GM12865 (cell line): ENCODE data around the gene COL8A2.

Experiments
- DNase-seq: peaks from one replicate; pipeline ENCODE4 v3.0.0; 2010; ENCODE audit warnings: low read depth
- H3K4me3 ChIP-seq: 2 replicates; pipeline ENCODE4 v1.5.1; 2011; ENCODE audit warnings: mild to moderate bottlenecking, low read depth, low read length, control low read depth
- TF ChIP-seq, protein P1 (sequence below): IDR thresholded peaks from 2 replicates; pipeline ENCODE4 v1.5.1; 2011; ENCODE audit warnings: low read length, control low read depth, low read depth, inconsistent platforms; ENCODE audit not compliant: insufficient read depth; ENCODE audit errors: missing control alignments

Gene COL8A2

DNA sequence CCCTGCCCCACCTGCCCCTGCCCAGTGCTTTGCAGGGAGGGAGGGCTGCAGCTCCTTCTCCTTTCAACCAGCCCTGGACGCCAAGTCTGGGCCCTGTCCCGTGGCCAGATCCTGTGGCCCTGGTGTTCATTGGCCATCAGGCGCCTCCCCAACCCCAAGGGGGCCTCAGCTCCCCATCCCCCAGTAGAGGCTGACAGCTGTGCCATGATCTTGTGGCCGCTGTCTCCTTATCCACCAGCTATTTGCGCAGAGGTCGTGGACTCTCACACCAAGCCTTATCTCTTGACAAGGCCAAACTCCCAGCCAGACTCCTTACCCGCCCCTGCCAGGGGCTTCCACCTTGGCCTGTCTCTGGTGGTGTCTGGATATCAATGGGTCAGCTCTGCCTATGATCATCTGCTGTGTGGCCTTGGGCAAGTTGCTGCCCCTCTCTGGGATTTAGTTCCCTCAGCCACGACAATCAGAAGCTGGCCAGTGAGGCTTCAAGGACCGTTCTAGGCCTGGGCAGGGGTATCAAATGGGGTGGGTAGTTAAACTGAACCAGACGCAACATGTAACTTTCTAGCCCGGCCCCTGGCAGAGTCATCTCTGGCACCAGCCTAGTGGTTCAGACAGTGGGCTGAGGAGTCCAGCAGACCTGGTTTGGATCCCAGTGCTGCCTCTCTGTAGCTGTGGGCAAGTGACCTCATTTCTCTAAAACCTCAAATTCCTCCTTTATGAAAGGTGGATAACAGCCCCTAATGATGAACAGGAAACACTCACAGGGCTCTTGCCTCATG, 3.3 kb upstream of the COL8A2 start:
- no peak for DNase-seq
- TF ChIP-seq, protein P1, sequence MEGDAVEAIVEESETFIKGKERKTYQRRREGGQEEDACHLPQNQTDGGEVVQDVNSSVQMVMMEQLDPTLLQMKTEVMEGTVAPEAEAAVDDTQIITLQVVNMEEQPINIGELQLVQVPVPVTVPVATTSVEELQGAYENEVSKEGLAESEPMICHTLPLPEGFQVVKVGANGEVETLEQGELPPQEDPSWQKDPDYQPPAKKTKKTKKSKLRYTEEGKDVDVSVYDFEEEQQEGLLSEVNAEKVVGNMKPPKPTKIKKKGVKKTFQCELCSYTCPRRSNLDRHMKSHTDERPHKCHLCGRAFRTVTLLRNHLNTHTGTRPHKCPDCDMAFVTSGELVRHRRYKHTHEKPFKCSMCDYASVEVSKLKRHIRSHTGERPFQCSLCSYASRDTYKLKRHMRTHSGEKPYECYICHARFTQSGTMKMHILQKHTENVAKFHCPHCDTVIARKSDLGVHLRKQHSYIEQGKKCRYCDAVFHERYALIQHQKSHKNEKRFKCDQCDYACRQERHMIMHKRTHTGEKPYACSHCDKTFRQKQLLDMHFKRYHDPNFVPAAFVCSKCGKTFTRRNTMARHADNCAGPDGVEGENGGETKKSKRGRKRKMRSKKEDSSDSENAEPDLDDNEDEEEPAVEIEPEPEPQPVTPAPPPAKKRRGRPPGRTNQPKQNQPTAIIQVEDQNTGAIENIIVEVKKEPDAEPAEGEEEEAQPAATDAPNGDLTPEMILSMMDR = no peak
- H3K4me3 ChIP-seq = no peak overlapping the region

GRCh38 chr1:36126797-36127500, 1.9 kb upstream of the COL8A2 start:
- TF ChIP-seq, protein P1 = no peak
- DNase-seq = no peak
- H3K4me3 ChIP-seq = no peak overlapping the region

- TF ChIP-seq, protein P1 = no peak
- no peak overlapping the region for H3K4me3 ChIP-seq
- no peak for DNase-seq
Observed at GRCh38 chr1:36126005-36126716, 1.1 kb upstream of the COL8A2 start.

GRCh38 chr1:36124404-36125128, 456 bp downstream of the COL8A2 start:
- TF ChIP-seq, protein P1 = no peak
- no peak for DNase-seq
- no peak overlapping the region for H3K4me3 ChIP-seq

GRCh38 chr1:36123356-36123755, 1.7 kb downstream of the COL8A2 start:
- DNase-seq = peak; percentile 79
- no peak overlapping the region for H3K4me3 ChIP-seq
- TF ChIP-seq, protein P1 = no peak
